NCI-H1092 treated with DMSO at 0.1 percent for 48 hours (cell line): ENCODE data around the gene FGFR2.
A peak's percentile ranks its signal among the peaks of the same experiment; 100 is the strongest.

ENCODE experiments used
- DNase-seq: peaks from one replicate; lab custom pipeline; 2025; lab: John Stamatoyannopoulos, UW

FGFR2 gene

GRCh38 chr10:121553511-121554264 is 44.6 kb downstream of the FGFR2 start:
- no peak for DNase-seq

- DNase-seq: no peak
Observed at GRCh38 chr10:121552746-121553145, 45.5 kb downstream of the FGFR2 start.

GRCh38 chr10:121551210-121551885 is 46.9 kb downstream of the FGFR2 start:
- DNase-seq: no peak

- no peak for DNase-seq
Observed at GRCh38 chr10:121544301-121544869, 53.9 kb downstream of the FGFR2 start.

GRCh38 chr10:121543545-121543944 is 54.7 kb downstream of the FGFR2 start:
- no peak for DNase-seq

GRCh38 chr10:121541450-121542120 is 56.7 kb downstream of the FGFR2 start:
- no peak for DNase-seq

- peak; percentile 63 for DNase-seq
Observed at GRCh38 chr10:121540732-121541395, 57.4 kb downstream of the FGFR2 start.

- peak; percentile 65 for DNase-seq
Observed at GRCh38 chr10:121539786-121540185, 58.5 kb downstream of the FGFR2 start.

GRCh38 chr10:121536310-121536913 is 61.8 kb downstream of the FGFR2 start:
- DNase-seq: no peak

- no peak for DNase-seq
Observed at GRCh38 chr10:121535381-121535780, 62.9 kb downstream of the FGFR2 start.

GRCh38 chr10:121532292-121532864 is 65.9 kb downstream of the FGFR2 start:
- no peak for DNase-seq

- no peak for DNase-seq
Observed at GRCh38 chr10:121531830-121532178, 66.4 kb downstream of the FGFR2 start.

GRCh38 chr10:121531076-121531829 is 67.0 kb downstream of the FGFR2 start:
- DNase-seq: no peak

- no peak for DNase-seq
Observed at GRCh38 chr10:121530481-121531075, 67.7 kb downstream of the FGFR2 start.

GRCh38 chr10:121527690-121528089 is 70.6 kb downstream of the FGFR2 start:
- peak; percentile 48 for DNase-seq

GRCh38 chr10:121526801-121527221 is 71.4 kb downstream of the FGFR2 start:
- DNase-seq: peak; percentile 82

- peak; percentile 71 for DNase-seq
Observed at GRCh38 chr10:121526135-121526790, 72.0 kb downstream of the FGFR2 start.

GRCh38 chr10:121525251-121526134 is 72.8 kb downstream of the FGFR2 start:
- peak; percentile 27 for DNase-seq
